Activated CD4-positive, alpha-beta memory T cell treated with anti-CD3 and anti-CD28 coated beads, Interleukin-2, amount 10 ng/mL, durations not matched to agents 7 days and 5 days (primary cell): Measurements from ENCODE around the gene SCG3. TPM values are rescaled to one million over a fixed set of nuclear protein-coding genes. Genes with fewer than 3 reads are reported as not detected.
"Not testable (repeated sequence)": the region's sequence is repeated elsewhere in the genome, so short reads cannot be mapped to it uniquely, and the experiment has no call there.

ENCODE experiments used
- CTCF ChIA-PET: fragments of 350-600 bp; sonication (Branson Sonifier 250); formaldehyde crosslinking; loops from one replicate; lab custom pipeline; 2021; ENCODE audit warnings: antibody characterized with exemption, inconsistent platforms; lab: Charles Lee
- POLR2A ChIA-PET: fragments of 350-600 bp; sonication (Branson Sonifier 250); formaldehyde crosslinking; loops from one replicate; lab custom pipeline; 2021; ENCODE audit warnings: antibody characterized with exemption; lab: Charles Lee
- DNase-seq: peaks from one replicate; pipeline ENCODE4 v3.0.0-alpha.2; 2020
- H3K27ac Mint-ChIP-seq: one replicate; pipeline ENCODE4 v1.8.0; 2021; ENCODE audit warnings: mild to moderate bottlenecking, mixed read lengths
- H3K27me3 Mint-ChIP-seq: one replicate; pipeline ENCODE4 v1.8.0; 2021; ENCODE audit warnings: mixed read lengths
- H3K36me3 Mint-ChIP-seq: one replicate; pipeline ENCODE4 v1.8.0; 2021; ENCODE audit warnings: low read depth, mixed read lengths
- H3K4me1 Mint-ChIP-seq: one replicate; pipeline ENCODE4 v1.8.0; 2021; ENCODE audit warnings: mixed read lengths
- H3K4me3 Mint-ChIP-seq: one replicate; pipeline ENCODE4 v1.8.0; 2021; ENCODE audit warnings: mild to moderate bottlenecking, mixed read lengths
- H3K9me3 Mint-ChIP-seq: one replicate; pipeline ENCODE4 v1.8.0; 2021; ENCODE audit warnings: mixed read lengths
- total RNA-seq, 2 experiments: library from RNA; stranded (reverse); gene quantifications; one replicate each; pipeline ENCODE4 v1.2.3, GENCODE V29; 2021

The SCG3 gene
- not detected for total RNA-seq

DNA sequence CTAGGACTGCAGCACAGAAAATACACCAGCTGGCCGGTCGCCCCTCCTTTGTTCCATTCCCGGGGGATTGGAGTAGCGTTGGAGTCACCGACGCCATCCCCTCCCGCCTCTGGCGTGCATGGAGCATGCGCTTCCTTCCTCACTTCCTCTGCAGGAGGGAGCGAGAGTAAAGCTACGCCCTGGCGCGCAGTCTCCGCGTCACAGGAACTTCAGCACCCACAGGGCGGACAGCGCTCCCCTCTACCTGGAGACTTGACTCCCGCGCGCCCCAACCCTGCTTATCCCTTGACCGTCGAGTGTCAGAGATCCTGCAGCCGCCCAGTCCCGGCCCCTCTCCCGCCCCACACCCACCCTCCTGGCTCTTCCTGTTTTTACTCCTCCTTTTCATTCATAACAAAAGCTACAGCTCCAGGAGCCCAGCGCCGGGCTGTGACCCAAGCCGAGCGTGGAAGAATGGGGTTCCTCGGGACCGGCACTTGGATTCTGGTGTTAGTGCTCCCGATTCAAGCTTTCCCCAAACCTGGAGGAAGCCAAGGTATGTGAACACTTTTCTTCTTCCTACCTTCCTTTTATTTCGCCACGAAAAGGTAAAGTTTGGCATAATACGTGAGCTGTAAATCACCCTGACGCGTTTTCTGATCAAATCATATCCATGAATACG, at the start of gene SCG3:
Gene SCG3 (plus strand): TSS at position 201 of the 661 bp plus-strand sequence. CDS start 253 bp downstream, at position 454.
- ChIA-PET POLR2A (interaction anchor here (1.4 kb wide), 1 partner anchor 53 kb away, joined by 4 read pairs; no protein-coding TSS in a partner anchor), CTCF (interaction anchor here (0.7 kb wide), 1 partner anchor 426 kb away, joined by 3 read pairs; no protein-coding TSS in a partner anchor)
- no peak within 1 kb of the TSS for H3K27ac Mint-ChIP-seq
- no peaks in the 10 kb centered on the region for H3K9me3 Mint-ChIP-seq
- no peak within 1 kb of the TSS for H3K4me3 Mint-ChIP-seq
- DNase-seq, result peak; percentile 68
- no peaks in the 10 kb centered on the region for H3K36me3 Mint-ChIP-seq
- H3K27me3 Mint-ChIP-seq, result peaks cover 46% of the 10 kb centered on the region
- peaks cover 4% of the 10 kb centered on the region for H3K4me1 Mint-ChIP-seq

DNA sequence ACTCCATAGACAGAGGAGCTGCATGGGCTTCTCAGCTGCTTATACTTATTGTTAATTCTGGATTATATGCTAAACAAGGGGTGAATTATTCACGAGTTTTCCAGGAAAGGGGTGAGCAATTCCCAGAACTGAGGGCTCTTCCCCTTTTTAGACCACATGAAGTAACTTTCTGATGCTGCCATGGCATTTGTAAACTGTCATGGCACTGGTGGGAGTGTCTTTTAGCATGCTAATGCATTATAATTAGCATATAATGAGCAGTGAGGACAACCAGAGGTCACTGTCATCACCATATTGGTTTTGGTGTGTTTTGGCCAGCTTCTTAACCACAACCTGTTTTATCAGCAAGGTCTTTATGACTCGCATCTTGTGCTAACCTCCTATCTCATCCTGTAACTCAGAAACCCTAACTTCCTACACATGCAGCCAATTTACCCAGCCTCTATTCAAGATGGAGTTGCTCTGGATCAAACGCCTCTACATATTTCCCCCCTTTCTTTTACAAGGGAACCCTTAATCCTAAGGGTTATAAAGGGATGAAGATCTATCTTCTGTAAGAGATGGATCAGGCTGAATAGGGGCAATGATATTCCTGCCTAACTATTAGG, 46.6 kb upstream of the SCG3 start:
- Mint-ChIP-seq H3K4me3 (no peak overlapping the region), H3K36me3 (no peaks in the 10 kb centered on the region), H3K27ac (no peak overlapping the region), H3K9me3 (no peaks in the 10 kb centered on the region), H3K27me3 (peaks cover 7% of the 10 kb centered on the region), H3K4me1 (peaks cover 8% of the 10 kb centered on the region)
- CTCF ChIA-PET, result interaction anchor here (1.3 to 1.9 kb wide), 2 partner anchors 15 to 142 kb away, joined by 3 to 4 read pairs; no protein-coding TSS in a partner anchor
- no peak for DNase-seq
- POLR2A ChIA-PET, result no interaction called here

DNA sequence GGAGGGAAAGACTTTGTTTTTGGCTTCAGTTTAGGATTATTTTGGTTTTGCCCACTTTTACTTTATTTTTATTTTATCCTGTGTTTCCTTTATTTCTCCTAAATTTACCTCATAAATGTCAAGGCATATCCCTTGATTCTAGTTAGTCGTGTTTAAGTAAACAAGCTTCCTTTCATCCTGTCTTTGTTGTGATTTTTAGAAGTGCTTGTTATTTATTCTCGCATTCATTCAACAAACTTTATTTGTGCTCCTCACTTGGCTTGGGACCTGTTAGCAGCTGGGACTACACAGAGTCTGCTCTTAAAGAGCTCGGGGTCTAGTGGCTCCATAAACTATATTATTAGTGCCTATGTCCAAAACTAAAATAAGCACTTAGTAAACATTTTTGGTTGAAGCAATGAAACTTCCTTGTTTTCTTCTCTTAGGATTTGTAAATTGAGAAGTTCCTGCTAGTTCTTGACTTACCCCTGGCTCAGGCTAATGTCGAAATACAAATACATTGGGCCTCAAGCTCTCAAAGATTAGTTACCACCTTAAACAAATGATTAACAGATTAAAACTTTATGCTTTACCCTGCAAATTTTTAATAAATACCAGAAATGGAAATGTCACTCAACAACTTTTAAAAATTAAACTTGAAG, 39.7 kb upstream of the SCG3 start:
- Mint-ChIP-seq H3K36me3 (no peaks in the 10 kb centered on the region), H3K4me3 (no peak overlapping the region), H3K27ac (no peak overlapping the region), H3K27me3 (peaks cover 9% of the 10 kb centered on the region), H3K9me3 (no peaks in the 10 kb centered on the region), H3K4me1 (no peaks in the 10 kb centered on the region)
- no peak for DNase-seq
- POLR2A ChIA-PET, result no interaction called here
- CTCF ChIA-PET, result interaction anchor here (0.8 to 1.6 kb wide), 2 partner anchors 135 to 137 kb away, joined by 3 to 7 read pairs; no protein-coding TSS in a partner anchor

DNA sequence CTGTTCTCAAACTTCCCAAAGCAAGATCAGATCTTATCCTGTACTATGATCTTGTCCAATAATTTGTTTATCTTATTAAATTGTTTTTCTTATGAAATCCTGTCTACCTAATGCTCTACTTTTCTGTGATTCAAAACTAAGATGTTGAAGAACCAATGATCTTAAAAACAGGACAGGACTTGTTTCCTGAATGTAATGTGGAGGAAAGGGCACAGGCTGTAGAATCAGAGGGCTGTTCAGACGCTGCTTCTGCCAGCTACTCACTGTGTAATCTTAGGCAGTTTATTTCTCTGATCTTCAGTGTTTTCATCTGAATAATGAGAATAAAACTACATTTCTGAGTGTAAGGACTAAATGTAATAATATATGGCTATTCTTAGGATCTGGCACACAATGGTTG, 38.6 kb upstream of the SCG3 start:
- peaks cover 4% of the 10 kb centered on the region for H3K4me1 Mint-ChIP-seq
- DNase-seq, result no peak
- POLR2A ChIA-PET, result no interaction called here

DNA sequence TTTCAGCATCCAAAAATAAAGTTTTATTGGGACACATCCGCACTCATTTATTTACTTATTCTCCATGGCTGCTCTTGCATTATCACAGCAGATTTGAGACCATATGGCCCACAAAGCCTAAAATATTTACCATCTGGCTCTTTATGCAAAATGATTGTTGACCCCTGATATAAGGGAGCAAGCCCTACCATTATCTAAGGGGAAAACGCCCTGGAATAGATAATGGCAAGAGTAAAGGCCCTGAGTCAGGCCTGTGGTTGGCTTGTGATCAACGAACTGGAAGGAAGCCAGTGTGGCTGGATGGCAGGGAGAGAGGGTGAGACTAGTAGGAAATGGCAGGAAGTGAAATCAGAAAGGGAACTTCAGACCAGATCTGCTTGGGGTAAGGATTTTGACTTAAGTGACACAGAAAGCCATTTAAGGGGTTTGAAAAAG, 34.2 kb upstream of the SCG3 start:
- H3K27ac Mint-ChIP-seq, result no peak overlapping the region
- ChIA-PET CTCF (interaction anchor here (1.4 to 9.1 kb wide), 2 partner anchors 128 to 133 kb away, joined by 3 to 230 read pairs; no protein-coding TSS in a partner anchor), POLR2A (no interaction called here)
- no peaks in the 10 kb centered on the region for H3K9me3 Mint-ChIP-seq
- H3K27me3 Mint-ChIP-seq, result peaks cover 15% of the 10 kb centered on the region
- no peak overlapping the region for H3K4me3 Mint-ChIP-seq
- DNase-seq, result no peak
- peaks cover 4% of the 10 kb centered on the region for H3K4me1 Mint-ChIP-seq
- H3K36me3 Mint-ChIP-seq, result no peaks in the 10 kb centered on the region

More for the DNA sequence above, 38.6 kb upstream of the SCG3 start:
- CTCF ChIA-PET, result no interaction called here
- peaks cover 9% of the 10 kb centered on the region for H3K27me3 Mint-ChIP-seq
- H3K27ac Mint-ChIP-seq, result no peak overlapping the region
- H3K4me3 Mint-ChIP-seq, result no peak overlapping the region
- H3K36me3 Mint-ChIP-seq, result no peaks in the 10 kb centered on the region
- no peaks in the 10 kb centered on the region for H3K9me3 Mint-ChIP-seq

DNA sequence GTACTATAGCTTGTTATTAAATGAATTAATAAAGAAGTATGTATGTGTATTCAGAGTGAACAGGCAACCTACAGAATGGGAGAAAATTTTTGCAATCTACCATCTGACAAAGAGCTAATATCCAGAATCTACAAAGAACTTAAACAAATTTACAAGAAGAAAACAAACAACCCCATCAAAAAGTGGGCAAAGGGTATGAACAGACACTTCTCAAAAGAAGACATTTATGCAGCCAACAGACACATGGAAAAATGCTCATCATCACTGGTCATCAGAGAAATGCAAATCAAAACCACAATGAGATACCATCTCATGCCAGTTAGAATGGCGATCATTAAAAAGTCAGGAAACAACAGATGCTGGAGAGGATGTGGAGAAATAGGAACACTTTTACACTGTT, 33.2 kb upstream of the SCG3 start:
- DNase-seq, H3K27ac Mint-ChIP-seq, H3K9me3 Mint-ChIP-seq, H3K4me1 Mint-ChIP-seq, H3K4me3 Mint-ChIP-seq, POLR2A ChIA-PET, H3K36me3 Mint-ChIP-seq: not testable (repeated sequence)
- peaks cover 15% of the 10 kb centered on the region for H3K27me3 Mint-ChIP-seq
- CTCF ChIA-PET, result interaction anchor here (0.7 to 9.1 kb wide), 3 partner anchors 127 to 857 kb away, joined by 3 to 230 read pairs (median 13); no protein-coding TSS in a partner anchor

DNA sequence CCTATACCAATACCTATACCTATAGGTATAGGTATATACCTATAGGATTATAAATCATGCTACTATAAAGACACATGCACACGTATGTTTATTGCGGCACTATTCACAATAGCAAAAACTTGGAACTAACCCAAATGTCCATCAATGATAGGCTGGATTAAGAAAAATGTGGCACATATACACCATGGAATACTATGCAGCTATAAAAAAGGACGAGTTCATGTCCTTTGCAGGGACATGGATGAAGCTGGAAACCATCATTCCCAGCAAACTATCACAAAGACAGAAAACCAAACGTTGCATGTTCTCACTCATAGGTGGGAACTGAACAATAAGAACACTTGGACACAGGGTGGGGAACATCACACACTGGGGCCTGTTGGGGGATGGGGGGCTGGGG, 32.7 kb upstream of the SCG3 start:
- DNase-seq, H3K4me1 Mint-ChIP-seq, H3K9me3 Mint-ChIP-seq, H3K27ac Mint-ChIP-seq, H3K4me3 Mint-ChIP-seq, H3K36me3 Mint-ChIP-seq, POLR2A ChIA-PET: not testable (repeated sequence)
- H3K27me3 Mint-ChIP-seq, result peaks cover 15% of the 10 kb centered on the region
- CTCF ChIA-PET, result interaction anchor here (1.9 to 9.1 kb wide), 3 partner anchors 27 to 130 kb away, joined by 6 to 230 read pairs (median 13); no protein-coding TSS in a partner anchor

DNA sequence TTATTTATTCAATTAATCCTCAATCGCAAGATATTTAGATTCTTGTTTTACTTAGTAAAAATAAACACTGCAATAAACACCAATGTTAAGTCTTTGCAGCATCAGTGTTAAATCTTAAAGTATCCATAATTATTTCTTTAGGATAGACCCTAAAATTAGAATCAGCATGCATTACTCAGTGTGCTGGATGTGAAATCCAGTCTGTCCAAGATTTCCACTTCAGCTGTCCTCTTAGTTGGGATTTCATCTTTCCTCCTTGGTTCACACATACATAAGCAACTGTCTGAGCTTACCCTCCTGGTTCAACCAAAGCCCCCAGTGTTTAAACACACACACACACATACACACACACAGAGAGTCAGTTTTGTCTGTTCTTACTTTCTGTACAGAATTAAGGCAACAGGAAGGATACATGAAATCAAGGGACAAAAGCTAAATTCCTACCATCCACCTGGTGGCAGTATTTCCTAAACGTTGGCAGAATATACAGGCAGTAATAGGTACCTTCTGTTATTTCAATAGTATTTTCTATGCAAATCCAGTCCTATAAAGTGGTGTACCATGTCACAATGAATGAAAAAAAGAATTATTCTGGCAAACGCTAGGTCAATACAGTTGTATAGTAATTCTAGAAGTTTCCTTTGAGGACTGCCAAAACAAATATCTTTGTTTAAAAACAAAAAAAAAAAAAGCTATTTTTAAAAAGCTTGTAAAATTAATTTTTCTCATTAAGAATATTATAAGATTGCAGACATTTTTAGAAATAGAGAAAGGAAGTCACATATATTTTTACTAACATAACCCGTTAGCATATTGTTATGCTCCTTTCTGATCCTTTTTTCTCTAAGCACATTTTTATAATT, 31.4 kb upstream of the SCG3 start:
- H3K36me3 Mint-ChIP-seq, result no peaks in the 10 kb centered on the region
- POLR2A ChIA-PET, result interaction anchor here (1.6 kb wide), 1 partner anchor 126 kb away, joined by 13 read pairs; no protein-coding TSS in a partner anchor
- peaks cover 8% of the 10 kb centered on the region for H3K27me3 Mint-ChIP-seq
- DNase-seq, result peak; percentile 32
- peaks cover 4% of the 10 kb centered on the region for H3K4me1 Mint-ChIP-seq
- no peak overlapping the region for H3K4me3 Mint-ChIP-seq
- H3K9me3 Mint-ChIP-seq, result no peaks in the 10 kb centered on the region
- no peak overlapping the region for H3K27ac Mint-ChIP-seq
- CTCF ChIA-PET, result interaction anchor here (0.6 to 9.1 kb wide), 32 partner anchors 9 to 1425 kb away, joined by 3 to 230 read pairs (median 4); partner anchors contain the start of genes LEO1 and LYSMD2

DNA sequence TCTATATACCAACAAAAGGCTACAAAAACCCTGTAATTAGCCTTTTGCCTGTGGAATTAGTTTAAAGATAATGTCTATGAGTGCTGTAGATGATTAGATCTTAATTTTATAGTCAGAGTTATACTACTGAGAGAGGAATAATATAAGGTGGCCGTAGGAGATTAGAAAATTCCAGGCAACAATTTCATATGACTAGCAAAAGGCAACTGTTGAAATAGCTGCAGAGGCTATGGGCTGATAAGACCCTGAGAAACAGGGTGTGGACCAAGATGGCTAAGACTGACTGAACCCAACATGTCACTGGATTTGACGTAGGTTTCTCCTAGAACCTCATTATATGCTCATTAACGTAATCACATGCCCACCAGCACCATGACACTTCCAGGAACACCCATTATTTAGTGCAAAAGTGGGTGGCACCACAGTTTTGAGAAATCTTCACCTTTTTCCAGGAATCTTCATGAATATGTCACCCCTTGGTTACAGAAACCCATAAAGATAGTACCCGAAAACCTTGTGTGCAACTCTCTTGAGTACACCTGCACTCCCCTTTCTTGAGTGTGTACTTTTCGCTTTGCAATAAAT, 29.1 kb upstream of the SCG3 start:
- CTCF ChIA-PET, result interaction anchor here (9.1 kb wide), 1 partner anchor 123 kb away, joined by 230 read pairs; no protein-coding TSS in a partner anchor
- Mint-ChIP-seq H3K36me3 (no peaks in the 10 kb centered on the region), H3K4me1 (peaks cover 2% of the 10 kb centered on the region), H3K9me3 (no peaks in the 10 kb centered on the region), H3K4me3 (no peak overlapping the region), H3K27ac (no peak overlapping the region), H3K27me3 (peaks cover 8% of the 10 kb centered on the region)
- no peak for DNase-seq
- POLR2A ChIA-PET, result no interaction called here

DNA sequence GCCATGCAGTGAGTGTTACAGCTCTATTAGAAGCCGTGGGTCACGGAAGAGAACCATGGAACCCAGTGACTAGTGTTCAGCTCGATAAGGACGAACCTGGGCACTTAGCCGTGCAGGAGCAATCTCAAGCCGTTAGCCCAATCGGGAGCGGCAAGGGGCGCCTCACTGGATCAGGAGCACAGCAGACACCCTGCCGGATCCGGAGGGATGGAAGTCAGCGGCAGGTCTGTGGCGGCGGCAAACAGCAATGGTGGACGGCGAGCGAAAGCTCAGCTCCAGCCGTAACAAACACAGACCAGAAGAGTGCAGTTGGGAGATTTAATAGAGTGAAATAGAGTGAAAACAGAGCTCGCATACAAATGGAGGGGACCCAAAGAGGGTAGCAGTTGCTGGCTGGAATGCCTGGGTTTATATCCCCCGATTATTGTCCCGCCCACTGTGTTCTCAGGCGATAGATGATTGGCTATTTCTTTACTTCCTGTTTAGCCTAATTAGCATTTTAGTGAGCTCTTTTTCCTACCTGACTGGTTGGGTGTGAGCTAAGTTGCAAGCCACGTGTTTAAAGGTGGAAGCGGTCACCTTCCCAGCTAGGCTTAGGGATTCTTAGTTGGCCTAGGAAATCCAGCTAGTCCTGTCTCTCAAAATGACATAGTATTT, 25.8 kb upstream of the SCG3 start:
- CTCF ChIA-PET, result interaction anchor here (8.1 kb wide), 1 partner anchor 121 kb away, joined by 33 read pairs; no protein-coding TSS in a partner anchor
- H3K4me3 Mint-ChIP-seq, H3K27ac Mint-ChIP-seq, H3K36me3 Mint-ChIP-seq, H3K9me3 Mint-ChIP-seq, POLR2A ChIA-PET, H3K4me1 Mint-ChIP-seq, DNase-seq, H3K27me3 Mint-ChIP-seq: not testable (repeated sequence)

DNA sequence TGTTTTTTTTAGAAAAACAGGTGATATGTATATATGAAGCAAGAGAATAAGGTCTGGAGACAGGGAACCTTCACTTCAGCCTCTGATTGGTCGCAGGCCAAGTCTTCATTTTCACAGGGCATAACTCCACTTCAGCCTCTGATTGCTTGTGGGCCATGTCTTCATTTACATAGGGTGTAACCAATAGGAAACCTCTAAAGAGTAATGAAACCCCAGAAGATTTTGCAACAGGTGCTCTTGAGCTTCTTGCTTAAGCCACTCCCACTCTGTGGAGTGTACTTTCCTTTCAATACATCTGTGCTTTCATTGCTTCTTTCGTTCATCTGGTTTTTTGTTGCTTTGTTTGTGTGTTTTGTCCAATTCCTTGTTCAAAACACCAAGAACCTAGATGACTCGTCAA, 22.6 kb upstream of the SCG3 start:
- no peaks in the 10 kb centered on the region for H3K36me3 Mint-ChIP-seq
- no peaks in the 10 kb centered on the region for H3K9me3 Mint-ChIP-seq
- CTCF ChIA-PET, result interaction anchor here (1.2 to 8.1 kb wide), 2 partner anchors 9 to 118 kb away, joined by 5 to 33 read pairs; no protein-coding TSS in a partner anchor
- POLR2A ChIA-PET, result no interaction called here
- no peak overlapping the region for H3K27ac Mint-ChIP-seq
- H3K4me1 Mint-ChIP-seq, result no peaks in the 10 kb centered on the region
- peaks cover 6% of the 10 kb centered on the region for H3K27me3 Mint-ChIP-seq
- DNase-seq, result no peak
- no peak overlapping the region for H3K4me3 Mint-ChIP-seq
